Aorta (tissue), 5 donors: ENCODE data around the gene TXNIP. TPM values are rescaled to one million over a fixed set of nuclear protein-coding genes. Genes with fewer than 3 reads are reported as not detected.
"Not testable (repeated sequence)": the region's sequence is repeated elsewhere in the genome, so short reads cannot be mapped to it uniquely, and the experiment has no call there.

Experiments
- ATAC-seq: fragments of 200-7000 bp; cut with Tn5 transposase; one replicate; pipeline ENCODE4 v1.9.1; 2022; ENCODE audit warnings: moderate library complexity; ENCODE audit not compliant: low FRiP score
- DNase-seq, 2 donors: peaks; one replicate each; pipeline ENCODE4 v3.0.0-alpha.2; 2020
- H3K27ac ChIP-seq, 2 donors: one replicate each; pipeline ENCODE4 v1.5.1; 2013; ENCODE audit warnings: low read length in 2 of 2, mild to moderate bottlenecking in 2 of 2, moderate library complexity in 2 of 2, control low read depth in 1 of 2, inconsistent platforms in 1 of 2, low read depth in 1 of 2
- H3K27me3 ChIP-seq, 2 donors: one replicate each; pipeline ENCODE4 v1.6.1; 2013; ENCODE audit warnings: control low read depth in 1 of 2, low read length in 1 of 2, mild to moderate bottlenecking in 1 of 2, moderate library complexity in 1 of 2; ENCODE audit not compliant: insufficient read depth in 2 of 2, control insufficient read depth in 1 of 2
- H3K36me3 ChIP-seq, 2 donors: one replicate each; pipeline ENCODE4 v1.6.1; 2013; ENCODE audit warnings: control low read depth in 1 of 2, low read length in 1 of 2, mild to moderate bottlenecking in 1 of 2; ENCODE audit not compliant: insufficient read depth in 2 of 2, control insufficient read depth in 1 of 2
- H3K4me1 ChIP-seq, 2 donors: one replicate each; pipeline ENCODE4 v1.6.1; 2013; ENCODE audit warnings: low read length in 2 of 2, control low read depth in 1 of 2, mild to moderate bottlenecking in 1 of 2, moderate library complexity in 1 of 2; ENCODE audit not compliant: insufficient read depth in 2 of 2, control insufficient read depth in 1 of 2
- H3K4me3 ChIP-seq, 2 donors: one replicate each; pipeline ENCODE4 v1.5.1; 2013; ENCODE audit warnings: low read length in 2 of 2, control low read depth in 1 of 2, mild to moderate bottlenecking in 1 of 2
- H3K9me3 ChIP-seq: one replicate; pipeline ENCODE4 v1.6.1; 2013; ENCODE audit warnings: mild to moderate bottlenecking, low read length; ENCODE audit not compliant: control insufficient read depth
- WGBS, 2 donors: extraction: QIAGEN DNeasy Blood & Tissue Kit; methylation state at CpG; one replicate each; pipeline ENCODE4 v1.1.7; 2013; 5-methylcytosine and 5-hydroxymethylcytosine counted together
- intact Hi-C, 2 donors: fragments of 100-400 bp; cut with DNase I; formaldehyde crosslinking; loops; one replicate each; pipeline versions ENCODE4 v1.14.2 to v1.15.0; 2022
- polyA plus RNA-seq, 2 donors: library from polyadenylated mRNA; stranded (reverse); fragments of 200-250 nt; gene quantifications; one replicate each; pipeline ENCODE4 v1.2.3, GENCODE V29; 2013
- total RNA-seq, 2 donors: library from RNA; stranded (reverse); fragmentation: NEBNext Ultra II Directional; extraction: Animal tissue kit (Norgen Biotek cat#: 25700); gene quantifications; one replicate each; pipeline ENCODE4 v1.2.1, GENCODE V29; 2021
- donor health status: healthy with polysubstance abuse.
- donor health status: Bipolar disorder and iron deficiency.
- donor health status: DM: no; HTN: no; CAD: no.
- donor health status: DM: no; HTN: no; CAD: no.
- donor health status: DM: yes; HTN: yes; CAD: no.

The TXNIP gene
- total and polyA plus RNA-seq, 4 donors, result 83.1 to 536 (median 261) TPM

GRCh38 chr1:146026650-146027049, 30.3 kb upstream of the TXNIP start:
- ATAC-seq, H3K4me1 ChIP-seq, DNase-seq, H3K4me3 ChIP-seq, H3K36me3 ChIP-seq, H3K9me3 ChIP-seq, H3K27ac ChIP-seq, H3K27me3 ChIP-seq, intact Hi-C loops: not testable (repeated sequence)
- 71 to 74% methylated on average over 1 of the region's 1 CpG for WGBS, 2 donors

GRCh38 chr1:146025787-146026495, 29.6 kb upstream of the TXNIP start:
- DNase-seq, H3K4me3 ChIP-seq, H3K4me1 ChIP-seq, ATAC-seq, H3K27ac ChIP-seq, H3K9me3 ChIP-seq, H3K36me3 ChIP-seq, H3K27me3 ChIP-seq, intact Hi-C loops: not testable (repeated sequence)
- WGBS, 2 donors, result 80 to 87% methylated on average over 2 of the region's 2 CpGs

GRCh38 chr1:146022403-146023127, 26.2 kb upstream of the TXNIP start:
- no peak for DNase-seq
- no peak overlapping the region for H3K27ac ChIP-seq
- WGBS, 2 donors, result 78 to 79% methylated on average over 7 of the region's 7 CpGs
- no peak for ATAC-seq
- H3K27me3 ChIP-seq, result peaks cover 0 to 3% of the 10 kb centered on the region in 2 donors
- H3K4me1 ChIP-seq, result no peaks in the 10 kb centered on the region
- intact Hi-C loops, result no loop called here
- H3K4me3 ChIP-seq, result no peak overlapping the region
- no peaks in the 10 kb centered on the region for H3K9me3 ChIP-seq
- no peaks in the 10 kb centered on the region for H3K36me3 ChIP-seq

- ATAC-seq, result no peak
- 50 to 54% methylated on average over 5 of the region's 5 CpGs for WGBS, 2 donors
- peaks cover 0 to 3% of the 10 kb centered on the region in 2 donors for H3K27me3 ChIP-seq
- H3K4me3 ChIP-seq, result no peak within 1 kb of the TSS
- no peaks in the 10 kb centered on the region for H3K4me1 ChIP-seq
- no peaks in the 10 kb centered on the region for H3K36me3 ChIP-seq
- no peak for DNase-seq
- no peak within 1 kb of the TSS for H3K27ac ChIP-seq
- H3K9me3 ChIP-seq, result no peaks in the 10 kb centered on the region
- intact Hi-C loops, result no loop called here
Measured at GRCh38 chr1:146021622-146022402, 25.4 kb upstream of the TXNIP start, which contains the start of gene HJV. HJV (minus strand) TSS chr1:146021735; CDS start chr1:146020231, 1,504 bp downstream.

- Histone ChIP-seq H3K4me1 (no peaks in the 10 kb centered on the region), H3K9me3 (no peaks in the 10 kb centered on the region), H3K27me3 (peaks cover 0 to 3% of the 10 kb centered on the region in 2 donors), H3K27ac (no peak overlapping the region), H3K36me3 (no peaks in the 10 kb centered on the region), H3K4me3 (no peak overlapping the region)
- ATAC-seq (no peak), DNase-seq (no peak)
- intact Hi-C loops, result no loop called here
- WGBS, 2 donors, result 31 to 36% methylated on average over 1 of the region's 1 CpG
Measured at GRCh38 chr1:146021050-146021445, 24.7 kb upstream of the TXNIP start.

GRCh38 chr1:146020058-146021049, 24.0 kb upstream of the TXNIP start:
- ATAC-seq, result no peak
- intact Hi-C loops, result no loop called here
- Histone ChIP-seq H3K27ac (no peak overlapping the region), H3K27me3 (peaks cover 0 to 3% of the 10 kb centered on the region in 2 donors), H3K9me3 (no peaks in the 10 kb centered on the region), H3K36me3 (no peaks in the 10 kb centered on the region), H3K4me1 (no peaks in the 10 kb centered on the region), H3K4me3 (no peak overlapping the region)
- DNase-seq, result no peak
- WGBS, 2 donors, result 88 to 94% methylated on average over 4 of the region's 4 CpGs

GRCh38 chr1:146019231-146020057, 23.1 kb upstream of the TXNIP start:
- peak; percentile 67 for ATAC-seq

More at GRCh38 chr1:146019231-146020057, 23.1 kb upstream of the TXNIP start:
- H3K4me1 ChIP-seq, result no peaks in the 10 kb centered on the region
- intact Hi-C loops, result loop anchor here in 1 of 2 donors (10.0 kb wide), 1 partner anchor 125 kb away; no protein-coding TSS in a partner anchor
- WGBS, 2 donors, result 15 to 19% methylated on average over 38 to 43 of the region's 43 CpGs
- no peaks in the 10 kb centered on the region for H3K9me3 ChIP-seq
- H3K4me3 ChIP-seq, result no peak overlapping the region
- peaks cover 0 to 3% of the 10 kb centered on the region in 2 donors for H3K27me3 ChIP-seq
- no peaks in the 10 kb centered on the region for H3K36me3 ChIP-seq
- no peak overlapping the region for H3K27ac ChIP-seq
- peak in 1 of 2 donors; percentile 76 for DNase-seq
